Neural cell (in vitro differentiated cells): ENCODE results near the gene TXNRD3.

Experiments used
- CTCF ChIP-seq: fragments of 450-650 bp; IDR thresholded peaks from 2 replicates; pipeline ENCODE4 v1.5.1; 2014; ENCODE audit warnings: antibody characterized with exemption, mild to moderate bottlenecking, moderate library complexity; ENCODE audit not compliant: poor library complexity, severe bottlenecking
- EZH2 ChIP-seq: fragments of 200-600, 300-800 bp; shearing (Covaris generic), sonication (generic); IDR thresholded peaks from 2 replicates; pipeline ENCODE4 v1.6.1; 2014; ENCODE audit warnings: antibody characterized with exemption, low read length, borderline replicate concordance, mild to moderate bottlenecking; ENCODE audit not compliant: insufficient read depth, poor library complexity, severe bottlenecking
- POLR2AphosphoS5 ChIP-seq: IDR thresholded peaks from 2 replicates; pipeline ENCODE4 v1.6.1; 2012
- REST ChIP-seq: IDR thresholded peaks from 2 replicates; pipeline ENCODE4 v1.6.1; 2012; ENCODE audit warnings: borderline replicate concordance

- TF ChIP-seq CTCF (no peak), EZH2 (no peak), POLR2AphosphoS5 (no peak), REST (no peak)
Observed at GRCh38 chr3:126638790-126639189, 16.1 kb downstream of the TXNRD3 start.
